HFF-Myc (cell line): Measurements from ENCODE around the gene UBE2E3.
"Not testable (repeated sequence)": the region's sequence is repeated elsewhere in the genome, so short reads cannot be mapped to it uniquely, and the experiment has no call there.

Experiments
- DNase-seq: peaks from one replicate; pipeline ENCODE4 v3.0.0-alpha.2; 2011; ENCODE audit warnings: low read depth; ENCODE audit errors: extremely low read depth
- H3K4me3 ChIP-seq: replicated peaks from 2 replicates; pipeline ENCODE4 v1.5.1; 2011; ENCODE audit warnings: low read depth, mild to moderate bottlenecking, control low read depth, low read length
- CTCF ChIP-seq: IDR thresholded peaks from 2 replicates; pipeline ENCODE4 v1.5.1; 2012; ENCODE audit warnings: mild to moderate bottlenecking, low read depth, low read length, control low read depth; ENCODE audit errors: missing control alignments

UBE2E3 gene

DNA sequence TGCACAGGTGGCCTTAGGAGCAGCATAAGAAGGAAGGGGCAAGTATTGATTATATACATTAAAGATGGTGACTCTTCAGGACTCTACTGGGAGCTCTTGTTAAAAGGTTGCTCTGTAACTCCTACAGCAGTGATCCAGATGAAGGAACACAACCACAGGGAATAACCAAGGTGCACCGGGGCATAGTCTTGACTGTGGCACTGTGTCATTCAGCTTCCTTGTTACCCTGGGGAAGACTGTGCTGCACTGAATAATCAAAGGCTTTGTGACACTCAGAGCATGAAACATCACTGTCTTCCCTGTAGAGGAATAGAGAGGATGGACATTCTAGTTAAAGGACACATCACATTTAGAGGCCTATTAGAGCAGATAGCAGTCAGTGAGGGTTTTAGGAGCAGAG is 105.3 kb downstream of the UBE2E3 start:
- TF ChIP-seq CTCF = no peak
- no peak for DNase-seq

GRCh38 chr2:181091920-181092319 is 111.5 kb downstream of the UBE2E3 start:
- H3K4me3 ChIP-seq, DNase-seq: not testable (repeated sequence)

More for the DNA sequence above, 105.3 kb downstream of the UBE2E3 start:
- no peak overlapping the region for H3K4me3 ChIP-seq

- TF ChIP-seq CTCF = no peak
- DNase-seq = no peak
- H3K4me3 ChIP-seq = no peak overlapping the region
Observed at GRCh38 chr2:181095486-181095885, 115.1 kb downstream of the UBE2E3 start.

DNA sequence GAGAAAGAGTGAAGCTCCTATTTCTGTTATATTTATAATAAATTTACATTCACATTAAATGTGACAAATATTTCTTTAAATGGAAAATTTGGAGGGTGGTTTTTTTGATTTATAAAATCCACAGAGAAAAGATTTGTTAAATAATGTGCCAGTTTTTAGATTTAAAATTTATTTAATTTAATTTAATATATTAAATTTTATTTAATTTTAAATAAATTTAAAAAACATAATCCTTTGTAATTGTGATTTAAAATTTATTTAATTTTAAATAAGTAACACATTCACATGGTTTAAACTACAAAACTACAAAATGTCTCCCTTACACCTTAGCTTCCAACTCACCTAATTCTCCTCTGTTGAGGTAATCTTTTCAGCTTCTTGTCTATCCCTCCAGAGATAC is 123.3 kb downstream of the UBE2E3 start:
- no peak overlapping the region for H3K4me3 ChIP-seq
- no peak for TF ChIP-seq CTCF
- DNase-seq = no peak

- peak; percentile 71 for TF ChIP-seq CTCF
- DNase-seq = peak; percentile 61
- no peak overlapping the region for H3K4me3 ChIP-seq
Observed at GRCh38 chr2:181104512-181105115, 124.2 kb downstream of the UBE2E3 start.

DNA sequence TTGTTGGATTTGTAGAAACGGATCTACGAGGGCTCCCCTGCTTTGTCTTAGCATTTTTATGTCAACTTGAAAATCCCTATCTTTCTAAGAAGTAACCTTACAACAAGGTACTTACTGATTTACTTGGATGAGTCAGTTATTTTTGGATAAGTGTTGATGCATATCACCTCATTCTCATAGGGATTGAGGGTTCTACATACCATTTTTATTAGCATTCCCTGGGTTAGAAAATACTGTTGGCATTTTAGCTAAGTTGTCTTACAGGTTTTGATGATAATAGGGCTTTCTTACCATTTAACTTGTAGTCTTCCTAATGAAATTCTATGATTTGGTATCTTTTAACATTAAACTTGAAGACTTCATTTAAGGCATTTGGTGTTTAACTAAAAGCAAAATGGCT is 125.2 kb downstream of the UBE2E3 start:
- no peak for DNase-seq
- no peak for TF ChIP-seq CTCF
- H3K4me3 ChIP-seq = no peak overlapping the region

- no peak for TF ChIP-seq CTCF
- no peak overlapping the region for H3K4me3 ChIP-seq
- DNase-seq = no peak
Observed at GRCh38 chr2:181106229-181106628, 125.8 kb downstream of the UBE2E3 start.
